ENCODE measurements around the gene DMXL1. TPM values are rescaled to one million over a fixed set of nuclear protein-coding genes. Genes with fewer than 3 reads are reported as not detected.

DMXL1 gene
- total RNA-seq, 4 donors from 2014 or later: 78.8 to 181 (median 90.3) TPM

DNA sequence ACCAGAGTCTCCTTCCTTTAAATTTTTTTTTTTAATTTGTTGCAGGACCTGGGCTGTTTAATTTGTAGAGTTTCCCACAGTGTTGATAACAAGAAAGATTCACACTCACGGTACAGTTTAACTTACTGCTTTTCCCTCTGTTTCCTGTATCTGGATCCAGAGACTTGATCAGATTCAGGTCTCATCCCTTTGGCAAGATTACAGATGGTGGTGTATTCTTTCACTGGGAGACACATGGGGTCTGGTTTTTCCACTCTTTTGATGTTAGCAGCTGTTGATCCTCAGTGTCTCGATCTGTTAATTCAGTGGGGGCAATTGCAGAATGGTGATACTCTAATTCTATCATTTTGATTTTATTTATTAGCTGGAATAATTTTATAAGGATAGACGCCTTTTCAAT is 209.5 kb downstream of the DMXL1 start:
- Histone ChIP-seq H3K27me3 (no peaks in the 10 kb centered on the region), H3K27ac (no peak overlapping the region), H3K9me3 (no peaks in the 10 kb centered on the region), H3K4me3 (no peak overlapping the region), H3K36me3 (no peaks in the 10 kb centered on the region), H3K4me1 (peaks cover 0 to 30% (median 12%) of the 10 kb centered on the region in 4 donors)
- no peak for TF ChIP-seq POLR2A (IDR thresholded peaks at IDR 0.05)
- no peak for DNase-seq

DNA sequence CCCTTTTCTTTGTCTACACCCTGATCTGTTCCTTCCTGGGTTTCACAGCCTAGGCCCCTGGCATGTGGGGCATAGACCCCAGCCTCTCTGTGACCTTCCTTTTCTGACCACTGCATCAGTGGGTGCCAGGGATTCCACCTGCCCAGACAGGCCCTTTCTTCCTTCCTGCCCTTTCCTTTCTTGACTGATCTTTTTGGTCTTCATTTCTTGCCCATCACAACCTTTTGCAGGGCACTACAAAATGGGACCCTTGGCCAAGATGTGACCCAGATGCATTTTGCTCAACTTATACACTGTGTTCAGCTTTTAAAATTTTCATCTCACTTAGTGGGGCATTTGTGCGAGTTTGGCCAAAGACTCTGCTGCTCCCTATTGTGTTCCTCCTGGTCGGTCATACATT is 211.7 kb downstream of the DMXL1 start:
- no peak overlapping the region for H3K4me3 ChIP-seq
- H3K36me3 ChIP-seq: no peaks in the 10 kb centered on the region
- no peaks in the 10 kb centered on the region for H3K27me3 ChIP-seq
- peak overlapping the region in 1 of 4 donors; percentile 3 for H3K27ac ChIP-seq
- no peaks in the 10 kb centered on the region for H3K9me3 ChIP-seq
- DNase-seq: no peak
- H3K4me1 ChIP-seq: peaks cover 0 to 24% (median 6%) of the 10 kb centered on the region in 4 donors
- TF ChIP-seq, protein P1, sequence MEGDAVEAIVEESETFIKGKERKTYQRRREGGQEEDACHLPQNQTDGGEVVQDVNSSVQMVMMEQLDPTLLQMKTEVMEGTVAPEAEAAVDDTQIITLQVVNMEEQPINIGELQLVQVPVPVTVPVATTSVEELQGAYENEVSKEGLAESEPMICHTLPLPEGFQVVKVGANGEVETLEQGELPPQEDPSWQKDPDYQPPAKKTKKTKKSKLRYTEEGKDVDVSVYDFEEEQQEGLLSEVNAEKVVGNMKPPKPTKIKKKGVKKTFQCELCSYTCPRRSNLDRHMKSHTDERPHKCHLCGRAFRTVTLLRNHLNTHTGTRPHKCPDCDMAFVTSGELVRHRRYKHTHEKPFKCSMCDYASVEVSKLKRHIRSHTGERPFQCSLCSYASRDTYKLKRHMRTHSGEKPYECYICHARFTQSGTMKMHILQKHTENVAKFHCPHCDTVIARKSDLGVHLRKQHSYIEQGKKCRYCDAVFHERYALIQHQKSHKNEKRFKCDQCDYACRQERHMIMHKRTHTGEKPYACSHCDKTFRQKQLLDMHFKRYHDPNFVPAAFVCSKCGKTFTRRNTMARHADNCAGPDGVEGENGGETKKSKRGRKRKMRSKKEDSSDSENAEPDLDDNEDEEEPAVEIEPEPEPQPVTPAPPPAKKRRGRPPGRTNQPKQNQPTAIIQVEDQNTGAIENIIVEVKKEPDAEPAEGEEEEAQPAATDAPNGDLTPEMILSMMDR (IDR thresholded peaks at IDR 0.05): no peak
- TF ChIP-seq POLR2A (IDR thresholded peaks at IDR 0.05): no peak

DNA sequence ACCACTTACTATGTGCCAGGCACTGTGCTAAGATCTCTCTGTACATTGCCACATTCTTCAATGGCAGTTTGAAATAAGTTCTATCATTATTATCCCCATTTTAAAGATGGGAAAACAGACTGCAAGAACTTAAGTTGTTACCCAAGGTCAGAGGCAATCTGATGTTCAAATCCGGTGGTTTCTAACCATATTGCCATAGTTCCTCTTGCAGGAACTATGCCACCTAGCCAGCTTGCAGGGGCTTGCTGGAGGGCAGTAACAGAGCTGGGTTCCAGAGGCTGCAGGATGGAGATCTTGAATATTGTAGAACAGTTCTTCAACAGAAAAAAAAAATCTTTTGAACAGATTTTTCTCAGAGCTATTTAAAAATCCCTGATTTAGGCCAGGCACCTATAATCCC is 213.1 kb downstream of the DMXL1 start:
- no peaks in the 10 kb centered on the region for H3K36me3 ChIP-seq
- peak overlapping the region in 1 of 4 donors; percentile 28 for H3K27ac ChIP-seq
- no peaks in the 10 kb centered on the region for H3K27me3 ChIP-seq
- TF ChIP-seq, protein P1 (IDR thresholded peaks at IDR 0.05): no peak
- no peak for TF ChIP-seq POLR2A (IDR thresholded peaks at IDR 0.05)
- H3K4me1 ChIP-seq: peaks cover 0 to 21% (median 2%) of the 10 kb centered on the region in 4 donors
- DNase-seq: no peak
- H3K9me3 ChIP-seq: no peaks in the 10 kb centered on the region
- H3K4me3 ChIP-seq: no peak overlapping the region

DNA sequence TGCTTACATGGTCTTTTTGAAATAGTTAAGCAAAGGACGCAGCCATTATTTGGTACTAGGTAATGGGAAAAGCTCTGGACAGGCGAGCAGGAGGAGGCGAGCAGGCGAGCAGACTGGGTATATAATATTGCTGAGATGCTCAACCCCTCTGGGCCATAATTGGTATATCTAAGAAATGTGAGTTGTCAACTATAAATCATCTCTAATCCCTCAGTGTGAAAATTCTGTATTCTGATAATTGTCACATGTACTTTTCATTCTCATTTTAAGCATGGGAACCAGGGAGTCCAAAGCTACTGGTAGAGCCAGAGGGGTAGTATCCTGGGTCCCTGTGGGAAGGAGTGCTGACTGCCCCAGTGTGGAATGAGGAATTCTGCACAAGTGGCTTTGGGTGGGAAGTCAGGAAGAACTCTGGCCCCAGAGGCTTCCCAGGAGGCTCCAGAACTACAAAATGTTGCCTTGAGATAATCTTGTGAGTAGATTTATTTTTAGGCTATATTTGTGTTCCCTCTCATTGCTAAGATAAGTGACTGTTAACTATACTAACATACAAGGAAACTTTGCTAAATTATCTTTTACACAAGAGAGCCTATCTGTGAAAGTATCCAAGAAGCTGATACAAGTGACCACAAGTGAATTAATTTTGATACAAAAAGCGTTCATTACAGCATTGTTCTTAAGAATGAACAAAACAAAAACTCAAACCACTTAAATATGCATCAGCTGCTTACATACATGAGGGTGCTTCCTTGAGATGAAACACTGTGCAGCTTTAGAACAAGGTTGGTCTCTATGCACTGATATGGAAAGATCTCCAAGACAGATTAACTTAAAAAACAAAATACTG is 214.4 kb downstream of the DMXL1 start:
- TF ChIP-seq, protein P1 (IDR thresholded peaks at IDR 0.05): no peak
- no peak for TF ChIP-seq POLR2A (IDR thresholded peaks at IDR 0.05)
- no peak for DNase-seq
- H3K9me3 ChIP-seq: no peaks in the 10 kb centered on the region
- no peak overlapping the region for H3K27ac ChIP-seq
- H3K27me3 ChIP-seq: no peaks in the 10 kb centered on the region
- H3K4me3 ChIP-seq: no peak overlapping the region
- H3K4me1 ChIP-seq: peaks cover 0 to 30% (median 7%) of the 10 kb centered on the region in 4 donors
- H3K36me3 ChIP-seq: no peaks in the 10 kb centered on the region

DNA sequence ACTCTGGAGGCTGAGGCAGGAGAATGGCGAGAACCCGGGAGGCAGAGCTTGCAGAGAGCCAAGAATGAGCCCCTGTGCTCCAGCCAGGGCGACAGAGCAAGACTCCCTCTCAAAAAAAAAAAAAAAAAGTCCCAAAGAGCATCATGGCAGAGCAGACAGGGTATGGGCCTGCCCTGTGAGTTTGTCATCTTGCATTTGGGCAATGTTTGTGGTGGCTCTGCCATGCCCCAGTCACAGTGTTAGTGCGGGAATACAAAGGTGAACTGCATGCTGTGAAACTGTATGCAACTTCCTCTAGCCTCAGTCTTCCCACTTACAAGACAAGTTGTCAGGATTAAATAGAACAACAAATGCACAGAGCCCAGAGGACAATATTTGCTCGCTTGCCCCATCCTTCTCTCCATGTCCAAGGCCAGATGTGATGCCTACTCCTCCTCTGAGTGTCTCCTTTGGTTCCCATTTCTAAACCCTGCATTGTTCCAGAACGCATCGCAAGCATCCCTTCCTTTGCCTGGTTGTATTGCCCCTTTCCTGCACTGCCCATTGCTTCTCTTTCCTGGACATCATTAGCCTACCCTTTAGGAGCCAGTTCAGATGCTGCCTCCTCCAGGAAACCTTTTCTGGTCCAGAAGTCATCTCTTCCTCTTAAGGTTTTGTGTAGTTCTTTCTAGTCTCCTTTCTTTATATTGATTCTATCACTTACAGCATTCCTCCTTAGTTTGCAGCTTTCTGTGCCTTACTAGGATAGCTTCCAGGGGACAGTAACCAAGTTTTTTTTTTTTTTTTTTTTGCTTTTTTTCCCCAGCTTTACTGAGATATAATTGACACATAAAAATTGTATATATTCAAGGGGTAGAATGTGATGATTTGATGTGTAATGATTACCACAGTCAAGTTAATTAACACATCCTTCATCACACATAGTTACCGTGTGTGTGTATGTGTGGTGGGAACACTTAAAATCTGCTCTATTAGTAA is 215.9 kb downstream of the DMXL1 start:
- H3K4me3 ChIP-seq: no peak overlapping the region
- no peak for DNase-seq
- peak overlapping the region in 2 of 4 donors; percentile 33 to 67 for H3K27ac ChIP-seq
- TF ChIP-seq, protein P1 (IDR thresholded peaks at IDR 0.05): no peak
- no peak for TF ChIP-seq POLR2A (IDR thresholded peaks at IDR 0.05)
- no peaks in the 10 kb centered on the region for H3K9me3 ChIP-seq
- no peaks in the 10 kb centered on the region for H3K27me3 ChIP-seq
- H3K36me3 ChIP-seq: no peaks in the 10 kb centered on the region
- H3K4me1 ChIP-seq: peaks cover 0 to 30% (median 9%) of the 10 kb centered on the region in 4 donors

Data from Peyer's patch (tissue), 4 donors.